IMR-90 (cell line): ENCODE measurements around the gene MAML2.

Source experiments
- NFE2L2 ChIP-seq: fragments of 150-350 bp; IDR thresholded peaks from 2 replicates; pipeline ENCODE4 v1.6.1; 2016; ENCODE audit warnings: low read depth, mild to moderate bottlenecking, low read length
- POLR2A ChIP-seq: IDR thresholded peaks from 2 replicates; pipeline ENCODE4 v1.6.1; 2012; ENCODE audit warnings: mild to moderate bottlenecking, low read depth, low read length
- RAD21 ChIP-seq: IDR thresholded peaks from 2 replicates; pipeline ENCODE4 v1.6.1; 2012; ENCODE audit warnings: low read length, improper control_type of control experiment
- RFX5 ChIP-seq: IDR thresholded peaks from 2 replicates; pipeline ENCODE4 v1.8.0; 2012; ENCODE audit warnings: low read depth, mild to moderate bottlenecking, low read length, moderate library complexity
- SMC3 ChIP-seq: fragments of 150-350 bp; IDR thresholded peaks from 2 replicates; pipeline ENCODE4 v1.6.1; 2016; ENCODE audit warnings: low read depth, mild to moderate bottlenecking, antibody characterized with exemption, low read length, moderate library complexity
- TF ChIP-seq, protein P1 (sequence below): conservative IDR thresholded peaks from 2 replicates; pipeline ENCODE4 v1.5.1; 2012; ENCODE audit warnings: mild to moderate bottlenecking, low read depth, low read length, improper control_type of control experiment
- TF ChIP-seq, protein P2 (sequence below): fragments of 150-350 bp; IDR thresholded peaks from 2 replicates; pipeline ENCODE4 v1.6.1; 2016; ENCODE audit warnings: low read depth, mild to moderate bottlenecking, low read length, moderate library complexity, borderline replicate concordance

DNA sequence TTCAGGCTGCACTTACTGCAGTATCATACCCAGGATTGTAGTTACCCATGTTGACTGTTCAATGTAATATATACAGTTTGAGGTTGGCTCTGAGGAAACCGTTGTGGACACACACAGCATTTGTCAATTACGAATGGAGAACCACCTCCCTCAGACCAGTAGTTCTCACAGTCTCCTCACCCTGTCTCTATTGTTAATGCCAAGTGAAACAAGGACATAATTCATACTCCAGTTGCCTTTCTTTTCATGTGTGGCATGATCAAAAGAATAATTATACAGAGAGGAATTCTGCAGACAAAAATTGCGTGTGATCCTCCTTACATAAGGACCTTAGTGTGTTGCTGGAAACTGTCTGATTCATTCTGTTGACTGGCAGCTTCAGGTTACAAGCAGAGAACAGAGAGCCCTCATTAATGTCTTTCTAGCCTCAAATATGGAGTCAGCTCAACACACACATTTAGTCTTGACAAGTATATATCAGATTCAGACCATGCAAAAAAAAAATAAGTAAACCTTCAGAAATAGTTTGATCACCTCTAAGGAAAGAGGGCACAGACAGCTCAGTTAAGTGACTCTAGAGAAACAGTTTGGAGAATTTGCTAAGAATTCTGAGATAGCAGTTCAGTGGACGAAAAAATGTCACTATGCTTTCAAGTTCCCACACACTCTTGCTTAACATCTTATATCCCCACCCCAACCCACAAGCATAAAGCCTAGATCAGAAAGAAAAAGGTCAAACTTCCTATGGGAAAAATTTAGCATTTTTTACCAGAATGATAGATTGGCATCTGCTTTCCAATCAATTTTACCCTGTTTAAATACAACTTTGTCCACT lies 96.1 kb downstream of the MAML2 start:
- TF ChIP-seq, protein P1, sequence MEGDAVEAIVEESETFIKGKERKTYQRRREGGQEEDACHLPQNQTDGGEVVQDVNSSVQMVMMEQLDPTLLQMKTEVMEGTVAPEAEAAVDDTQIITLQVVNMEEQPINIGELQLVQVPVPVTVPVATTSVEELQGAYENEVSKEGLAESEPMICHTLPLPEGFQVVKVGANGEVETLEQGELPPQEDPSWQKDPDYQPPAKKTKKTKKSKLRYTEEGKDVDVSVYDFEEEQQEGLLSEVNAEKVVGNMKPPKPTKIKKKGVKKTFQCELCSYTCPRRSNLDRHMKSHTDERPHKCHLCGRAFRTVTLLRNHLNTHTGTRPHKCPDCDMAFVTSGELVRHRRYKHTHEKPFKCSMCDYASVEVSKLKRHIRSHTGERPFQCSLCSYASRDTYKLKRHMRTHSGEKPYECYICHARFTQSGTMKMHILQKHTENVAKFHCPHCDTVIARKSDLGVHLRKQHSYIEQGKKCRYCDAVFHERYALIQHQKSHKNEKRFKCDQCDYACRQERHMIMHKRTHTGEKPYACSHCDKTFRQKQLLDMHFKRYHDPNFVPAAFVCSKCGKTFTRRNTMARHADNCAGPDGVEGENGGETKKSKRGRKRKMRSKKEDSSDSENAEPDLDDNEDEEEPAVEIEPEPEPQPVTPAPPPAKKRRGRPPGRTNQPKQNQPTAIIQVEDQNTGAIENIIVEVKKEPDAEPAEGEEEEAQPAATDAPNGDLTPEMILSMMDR: no peak
- TF ChIP-seq POLR2A (no peak), SMC3 (no peak; the same call in 1 of the 2 replicates), RAD21 (no peak), RFX5 (no peak), NFE2L2 (no peak)
- TF ChIP-seq, protein P2, sequence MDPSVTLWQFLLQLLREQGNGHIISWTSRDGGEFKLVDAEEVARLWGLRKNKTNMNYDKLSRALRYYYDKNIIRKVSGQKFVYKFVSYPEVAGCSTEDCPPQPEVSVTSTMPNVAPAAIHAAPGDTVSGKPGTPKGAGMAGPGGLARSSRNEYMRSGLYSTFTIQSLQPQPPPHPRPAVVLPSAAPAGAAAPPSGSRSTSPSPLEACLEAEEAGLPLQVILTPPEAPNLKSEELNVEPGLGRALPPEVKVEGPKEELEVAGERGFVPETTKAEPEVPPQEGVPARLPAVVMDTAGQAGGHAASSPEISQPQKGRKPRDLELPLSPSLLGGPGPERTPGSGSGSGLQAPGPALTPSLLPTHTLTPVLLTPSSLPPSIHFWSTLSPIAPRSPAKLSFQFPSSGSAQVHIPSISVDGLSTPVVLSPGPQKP: no peak
